Fibroblast of villous mesenchyme (primary cell): ENCODE data around the gene NOG. TPM values are rescaled to one million over a fixed set of nuclear protein-coding genes. Genes with fewer than 3 reads are reported as not detected.

Experiments used
- DNase-seq: peaks from one replicate; pipeline ENCODE4 v3.0.0-alpha.2; 2010; ENCODE audit warnings: low read depth
- H3K4me3 ChIP-seq: 2 replicates; pipeline ENCODE4 v1.5.1; 2011; ENCODE audit warnings: low read depth, mild to moderate bottlenecking, low read length
- total RNA-seq: library from RNA; depleted of rRNA; stranded (reverse); fragments of >200 nt; gene quantifications from 2 replicates; pipeline ENCODE4 v1.2.3, GENCODE V29; 2012
- TF ChIP-seq, protein P1 (sequence below): IDR thresholded peaks from 2 replicates; pipeline ENCODE4 v1.5.1; 2012; ENCODE audit warnings: low read depth, mild to moderate bottlenecking, low read length; ENCODE audit not compliant: insufficient read depth

Gene NOG
- total RNA-seq, 1 donor = 2.6 TPM

DNA sequence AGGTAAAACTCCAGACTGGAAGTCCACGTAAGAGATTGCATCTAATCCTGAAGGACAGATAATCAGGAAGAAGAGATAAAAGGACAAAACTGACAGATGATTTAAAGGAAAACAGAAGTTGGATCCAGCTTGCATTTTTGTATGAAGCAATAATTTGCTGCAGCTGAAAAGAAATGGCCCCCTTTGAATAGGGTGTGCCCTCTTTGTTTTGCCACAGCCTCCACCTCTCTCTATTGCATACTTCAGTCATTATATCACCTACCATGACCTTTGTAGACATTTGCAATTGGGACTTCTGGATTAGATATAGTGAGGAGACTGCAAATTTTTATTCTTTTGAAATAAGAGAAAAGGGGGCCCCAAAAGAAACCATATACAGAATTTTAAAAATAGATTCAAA, 8.1 kb downstream of the NOG start:
- no peak for DNase-seq

DNA sequence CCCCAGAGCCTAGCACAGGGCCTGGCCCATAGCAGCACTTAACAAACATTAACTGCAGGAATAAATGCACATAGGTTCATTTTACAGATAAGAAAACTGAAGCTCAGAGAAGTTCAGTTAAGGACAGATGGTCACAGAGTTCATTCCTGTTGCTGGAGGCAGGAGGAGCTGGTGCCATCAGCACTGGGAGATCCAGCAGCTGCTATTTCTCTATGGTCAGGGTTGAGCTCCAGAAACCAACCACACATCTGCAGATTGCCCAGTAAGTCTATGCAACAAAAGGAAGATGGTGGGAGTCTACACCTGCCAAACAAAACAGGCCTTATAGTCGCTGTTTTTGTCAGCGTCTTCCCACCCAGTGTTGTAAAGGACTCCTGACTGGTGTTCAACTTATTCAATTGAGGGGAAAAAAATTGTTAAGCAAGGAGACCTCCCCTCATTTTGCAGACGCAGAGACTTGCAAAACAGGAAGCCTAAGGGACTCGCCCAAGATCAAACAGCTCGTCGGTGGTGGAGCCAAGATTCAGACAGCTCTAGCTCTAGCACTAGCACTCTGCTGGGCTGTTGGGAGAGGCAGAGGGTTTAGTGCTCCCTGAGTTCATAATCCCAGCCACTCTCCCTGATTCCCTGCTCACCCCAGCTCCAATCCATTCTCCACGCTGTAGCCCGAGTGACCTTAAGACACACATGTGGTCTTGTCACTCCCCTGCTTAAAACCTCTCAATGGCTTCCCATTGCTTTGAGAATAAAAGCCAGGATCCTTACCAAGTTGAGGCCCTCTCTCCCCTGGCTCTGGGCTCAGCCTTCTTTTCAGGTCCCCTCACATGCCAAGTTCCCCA, 9.0 kb downstream of the NOG start:
- no peak for DNase-seq
- TF ChIP-seq, protein P1, sequence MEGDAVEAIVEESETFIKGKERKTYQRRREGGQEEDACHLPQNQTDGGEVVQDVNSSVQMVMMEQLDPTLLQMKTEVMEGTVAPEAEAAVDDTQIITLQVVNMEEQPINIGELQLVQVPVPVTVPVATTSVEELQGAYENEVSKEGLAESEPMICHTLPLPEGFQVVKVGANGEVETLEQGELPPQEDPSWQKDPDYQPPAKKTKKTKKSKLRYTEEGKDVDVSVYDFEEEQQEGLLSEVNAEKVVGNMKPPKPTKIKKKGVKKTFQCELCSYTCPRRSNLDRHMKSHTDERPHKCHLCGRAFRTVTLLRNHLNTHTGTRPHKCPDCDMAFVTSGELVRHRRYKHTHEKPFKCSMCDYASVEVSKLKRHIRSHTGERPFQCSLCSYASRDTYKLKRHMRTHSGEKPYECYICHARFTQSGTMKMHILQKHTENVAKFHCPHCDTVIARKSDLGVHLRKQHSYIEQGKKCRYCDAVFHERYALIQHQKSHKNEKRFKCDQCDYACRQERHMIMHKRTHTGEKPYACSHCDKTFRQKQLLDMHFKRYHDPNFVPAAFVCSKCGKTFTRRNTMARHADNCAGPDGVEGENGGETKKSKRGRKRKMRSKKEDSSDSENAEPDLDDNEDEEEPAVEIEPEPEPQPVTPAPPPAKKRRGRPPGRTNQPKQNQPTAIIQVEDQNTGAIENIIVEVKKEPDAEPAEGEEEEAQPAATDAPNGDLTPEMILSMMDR = no peak
- H3K4me3 ChIP-seq = no peak overlapping the region

More for the DNA sequence above, 8.1 kb downstream of the NOG start:
- TF ChIP-seq, protein P1 = no peak
- H3K4me3 ChIP-seq = no peak overlapping the region

DNA sequence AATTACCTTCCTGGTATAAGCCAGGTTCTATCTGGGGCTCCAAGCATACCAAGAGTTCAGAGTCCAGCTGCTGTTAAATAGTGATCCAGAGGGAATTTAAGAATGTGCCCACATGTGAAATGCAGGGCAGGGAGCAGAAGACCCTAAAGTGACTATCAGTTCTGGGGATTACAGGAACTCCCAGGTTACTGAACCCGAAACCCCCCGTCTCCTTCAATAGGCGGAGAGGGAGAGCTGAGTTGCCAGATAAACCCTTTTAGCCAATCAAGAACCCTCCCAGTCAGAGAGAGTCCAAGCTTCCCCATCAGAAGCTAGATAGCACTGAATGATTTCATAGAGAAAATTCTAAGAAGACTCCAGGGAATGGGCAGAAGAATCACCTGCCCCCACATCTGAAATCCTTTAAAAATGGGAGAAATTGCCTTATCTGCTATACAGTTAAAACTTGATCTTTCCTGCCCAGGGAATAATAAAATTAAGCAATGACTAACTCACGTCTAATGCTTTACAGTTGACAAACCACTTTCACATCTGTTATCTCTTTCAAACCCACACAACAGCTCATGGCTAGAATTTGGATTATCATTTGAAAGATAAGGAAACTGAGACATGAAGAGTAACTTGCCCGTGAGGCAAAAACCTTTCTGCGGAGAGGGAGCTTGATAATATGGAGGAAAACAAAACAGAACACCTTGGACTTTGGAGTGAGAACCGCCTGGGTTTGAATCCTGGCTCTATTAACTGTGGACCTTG, 10.2 kb downstream of the NOG start:
- DNase-seq = no peak
- TF ChIP-seq, protein P1 = no peak
- H3K4me3 ChIP-seq = no peak overlapping the region

DNA sequence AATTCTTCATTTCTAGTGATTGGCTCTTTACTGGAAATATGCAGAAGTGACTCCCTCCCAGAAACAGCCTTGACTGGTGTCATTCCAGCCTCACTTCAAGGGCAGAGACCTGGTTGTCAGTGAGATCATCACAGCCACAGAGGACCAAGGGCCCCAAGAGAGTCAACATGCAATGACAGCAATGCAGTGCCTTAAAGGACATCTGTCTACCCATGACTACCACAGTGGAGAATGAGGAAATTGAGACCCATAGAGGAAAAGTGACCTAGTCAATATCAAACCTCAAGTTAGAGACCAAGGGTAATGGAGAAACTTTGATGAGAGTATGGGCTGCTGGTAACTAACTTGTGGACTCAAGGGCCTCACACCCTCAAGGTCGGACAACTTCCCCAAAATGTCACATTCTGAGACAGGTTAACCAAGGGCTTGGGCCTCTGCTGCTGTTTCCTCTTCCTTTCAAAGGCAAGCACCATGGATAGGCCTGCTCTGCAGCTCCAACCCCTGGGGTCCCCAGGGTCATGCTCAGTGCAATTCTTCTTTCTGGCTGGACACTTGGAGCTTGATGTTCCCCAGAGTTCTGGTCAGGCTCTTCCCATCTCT, 11.3 kb downstream of the NOG start:
- no peak overlapping the region for H3K4me3 ChIP-seq
- no peak for DNase-seq
- TF ChIP-seq, protein P1 = no peak

DNA sequence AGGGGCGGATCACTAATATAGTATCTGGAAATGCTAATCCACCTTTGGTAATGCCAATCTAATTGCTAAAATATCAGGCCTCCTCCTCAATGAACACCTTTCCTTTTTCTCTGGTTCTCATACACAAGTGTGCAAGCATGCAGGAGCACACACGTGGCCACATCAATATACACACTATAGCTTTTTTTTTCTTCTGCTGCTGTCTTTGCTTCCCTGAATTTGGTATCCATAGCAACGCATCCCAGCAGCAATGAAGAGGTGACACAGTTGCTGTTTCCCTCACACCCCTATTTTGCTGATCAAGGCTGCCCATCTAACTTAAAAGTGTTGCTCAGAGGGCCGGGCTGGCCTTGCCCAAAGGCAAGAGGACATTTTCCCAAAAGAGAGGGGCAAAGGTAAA, 15.4 kb downstream of the NOG start:
- H3K4me3 ChIP-seq = no peak overlapping the region
- no peak for DNase-seq
- TF ChIP-seq, protein P1 = no peak

DNA sequence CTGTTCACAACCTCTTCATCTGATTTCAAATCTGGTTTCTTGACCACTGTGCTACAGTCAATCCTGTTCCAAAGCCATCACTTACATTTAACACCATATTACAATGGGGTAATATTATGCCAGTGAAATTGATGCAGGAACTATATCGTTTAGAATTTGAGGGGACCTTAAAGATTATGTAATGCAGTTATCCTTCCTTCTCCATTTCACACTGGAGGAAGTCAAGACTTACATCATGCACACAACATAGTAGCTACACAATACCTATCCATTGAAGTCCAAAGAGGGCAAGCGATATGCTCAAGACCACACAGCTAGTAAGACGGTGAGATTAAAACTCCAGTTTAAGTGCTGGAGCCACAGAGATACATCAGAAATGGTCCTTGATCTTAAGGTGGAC, 16.8 kb downstream of the NOG start:
- TF ChIP-seq, protein P1 = no peak
- H3K4me3 ChIP-seq = no peak overlapping the region
- no peak for DNase-seq
